ENCODE measurements around the gene MSL3.

MSL3 gene

DNA sequence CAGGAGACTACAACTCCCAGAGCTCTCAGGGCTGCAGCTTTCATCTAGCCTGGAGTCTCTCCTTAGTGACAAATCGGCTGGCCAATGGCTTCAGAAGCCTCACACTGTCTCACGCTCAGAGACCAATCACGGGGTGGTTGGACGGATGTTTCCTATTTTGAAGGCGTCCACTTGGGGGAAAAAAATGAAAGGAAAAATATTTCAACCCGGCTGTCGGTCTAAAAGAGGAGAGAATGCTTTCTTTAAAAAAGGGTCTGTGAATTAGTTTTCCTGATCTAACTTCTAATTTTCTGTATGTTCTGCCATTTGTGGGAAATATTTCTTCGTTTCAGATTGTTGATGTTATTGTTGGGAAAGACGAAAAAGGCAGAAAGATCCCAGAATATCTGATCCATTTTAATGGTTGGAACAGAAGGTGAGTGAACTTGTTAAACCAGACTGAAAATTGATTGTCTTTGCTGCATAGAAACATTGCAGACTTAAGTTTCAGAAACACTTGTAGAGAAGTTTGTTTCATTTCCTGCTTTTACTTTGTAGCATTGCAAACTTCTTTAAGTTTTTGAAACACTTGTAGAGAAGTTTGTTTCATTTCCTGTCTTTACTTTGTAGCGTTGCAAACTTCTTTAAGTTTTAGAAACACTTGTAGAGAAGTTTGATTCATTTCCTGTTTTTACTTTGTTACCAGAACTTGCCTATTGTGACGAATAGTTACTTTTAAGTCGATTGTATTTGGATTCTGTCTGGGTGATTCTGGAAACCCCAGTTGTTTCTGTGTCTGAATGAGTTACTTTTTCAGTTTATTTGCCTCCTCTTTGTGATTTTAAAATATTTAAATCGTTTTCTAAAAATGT, 1.6 kb downstream of the MSL3 start:
- peak; percentile 30 for DNase-seq

DNA sequence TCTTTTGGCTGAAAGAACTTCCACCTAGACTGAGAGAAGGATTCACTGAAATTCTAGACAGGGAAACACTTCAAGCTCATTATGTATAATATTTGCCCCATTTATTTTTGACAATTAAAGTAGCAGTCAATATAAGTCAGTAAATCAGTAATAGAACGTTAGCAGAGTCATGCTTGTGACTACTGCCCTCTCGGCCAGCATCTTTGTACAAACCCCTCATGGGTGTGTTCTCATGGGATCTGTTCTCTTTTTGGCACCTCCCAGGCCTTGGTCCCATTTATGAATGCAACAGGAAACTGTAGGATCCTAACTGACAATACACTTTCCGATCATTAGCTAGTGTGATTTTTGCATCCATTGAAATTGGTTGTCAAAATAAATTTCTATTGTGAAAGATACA, 2.9 kb downstream of the MSL3 start:
- DNase-seq: no peak

GRCh38 chrX:11764602-11765067, 6.6 kb downstream of the MSL3 start:
- no peak for DNase-seq

- DNase-seq: no peak
These were observed 7.4 kb downstream of the MSL3 start for GRCh38 chrX:11765449-11765848.

GRCh38 chrX:11766487-11766886, 8.4 kb downstream of the MSL3 start:
- DNase-seq: no peak

- no peak for DNase-seq
These were observed 10.0 kb downstream of the MSL3 start for GRCh38 chrX:11768039-11768438.

GRCh38 chrX:11770320-11770719, 12.3 kb downstream of the MSL3 start:
- no peak for DNase-seq

DNA sequence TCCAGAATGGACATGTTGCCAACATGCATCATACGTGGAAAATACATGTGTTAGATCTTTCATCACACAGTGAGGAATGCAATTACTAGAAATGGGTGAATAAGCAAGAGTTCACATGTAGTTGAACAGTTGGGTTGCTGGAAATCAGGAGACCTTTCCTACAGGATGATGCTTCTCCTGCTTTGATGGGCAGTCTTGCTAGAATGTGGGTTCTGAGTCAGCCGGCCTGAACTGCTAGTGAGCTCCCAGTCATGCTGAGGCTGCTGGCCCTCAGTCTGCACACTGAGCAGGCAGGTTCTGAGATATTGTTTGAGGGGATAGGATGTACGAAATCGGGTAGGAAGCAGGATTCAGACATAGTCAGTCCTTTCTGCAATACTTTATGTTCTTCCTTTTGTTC, 20.2 kb downstream of the MSL3 start:
- no peak for DNase-seq

- DNase-seq: no peak
These were observed 23.1 kb downstream of the MSL3 start for GRCh38 chrX:11781133-11781532.

DNA sequence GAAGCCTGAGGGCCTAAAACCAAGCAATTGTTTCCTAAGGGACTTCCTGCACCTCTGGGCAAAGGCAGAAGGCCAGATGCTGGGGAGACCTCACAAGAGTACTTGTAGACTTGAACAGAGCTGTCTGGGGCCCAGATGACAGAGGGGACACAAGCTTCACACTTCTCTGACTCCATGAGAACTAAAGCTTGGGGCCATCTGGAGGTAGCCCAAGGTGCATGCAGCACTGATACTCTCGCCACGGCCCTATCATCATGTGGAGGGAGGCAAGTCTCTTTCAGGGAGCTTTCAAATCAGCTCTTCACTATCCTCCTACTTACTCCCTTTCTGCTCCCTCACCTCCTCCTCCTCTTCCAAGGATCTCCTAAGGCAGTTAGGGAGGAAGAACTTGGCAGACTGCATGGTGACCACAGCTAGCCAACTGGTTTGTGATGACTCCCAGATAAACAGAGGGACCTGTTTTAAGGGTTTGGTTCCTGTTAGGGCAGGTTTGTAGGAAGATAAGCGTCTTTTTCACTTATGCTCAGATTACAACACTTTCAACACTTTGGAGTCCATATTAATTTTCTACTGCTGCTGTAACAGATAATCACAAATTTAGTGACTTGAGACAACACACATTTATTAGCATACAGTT, 23.8 kb downstream of the MSL3 start:
- no peak for DNase-seq

DNA sequence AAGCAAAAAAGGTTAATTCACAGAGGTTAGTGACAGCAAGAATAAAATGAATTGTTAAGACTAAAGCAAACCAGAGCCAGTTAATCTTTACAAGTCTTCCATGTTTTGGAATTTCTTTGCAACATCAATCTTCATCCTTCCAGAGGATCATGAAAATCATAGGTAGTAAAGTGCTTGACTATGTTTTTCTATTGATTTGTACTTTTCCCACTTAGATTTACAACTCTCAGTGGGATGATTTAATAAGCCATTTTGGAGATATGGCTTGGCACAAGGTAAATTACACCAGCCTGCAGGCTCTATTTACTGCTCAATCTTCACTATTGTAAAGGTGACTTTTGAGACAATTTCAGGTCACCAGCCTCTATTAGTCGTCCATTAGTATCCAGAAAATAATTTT, 26.5 kb downstream of the MSL3 start:
- no peak for DNase-seq

GRCh38 chrX:11786862-11787261, 28.8 kb downstream of the MSL3 start:
- no peak for DNase-seq

- DNase-seq: no peak
These were observed 29.5 kb downstream of the MSL3 start for GRCh38 chrX:11787564-11787963.

DNA sequence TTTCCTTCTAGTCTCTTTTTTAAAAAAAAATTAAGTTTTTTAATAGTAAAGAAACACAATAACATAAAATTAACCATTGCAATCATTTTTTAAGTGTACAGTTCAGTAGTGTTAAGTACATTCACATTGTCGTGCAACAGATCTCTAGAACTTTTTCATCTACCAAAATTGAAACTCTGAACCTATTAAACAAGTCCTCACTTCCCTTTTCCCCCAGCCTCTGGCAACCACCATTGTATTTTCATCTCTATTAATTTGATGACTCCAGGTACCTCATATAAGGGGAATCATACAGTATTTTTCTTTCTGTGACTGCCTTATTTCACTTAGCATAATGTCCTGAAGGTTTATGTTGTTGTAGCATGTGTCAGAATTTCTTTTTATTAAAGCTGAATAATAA, 31.8 kb downstream of the MSL3 start:
- DNase-seq: no peak

DNA sequence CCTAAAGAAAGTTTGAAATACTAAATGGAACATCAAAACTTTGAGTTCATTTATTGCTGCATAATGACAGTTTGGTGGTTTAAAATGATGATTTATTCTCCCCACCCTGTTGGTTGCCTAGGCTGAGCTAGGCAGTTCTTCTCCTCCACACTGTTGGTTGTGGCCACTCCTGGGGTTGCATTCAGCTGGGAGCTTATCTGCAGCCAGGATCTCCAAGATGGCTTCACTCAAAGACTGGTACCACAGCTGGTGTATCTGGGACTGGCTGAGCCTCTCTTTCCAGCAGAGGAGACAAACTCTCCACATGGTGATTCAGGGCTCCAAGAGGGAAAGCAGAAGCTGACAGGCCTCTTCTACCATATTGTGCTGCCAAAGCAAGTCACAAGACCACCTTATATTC, 33.1 kb downstream of the MSL3 start:
- DNase-seq: no peak

- DNase-seq: no peak
These were observed 33.5 kb downstream of the MSL3 start for GRCh38 chrX:11791537-11791936.

DNA sequence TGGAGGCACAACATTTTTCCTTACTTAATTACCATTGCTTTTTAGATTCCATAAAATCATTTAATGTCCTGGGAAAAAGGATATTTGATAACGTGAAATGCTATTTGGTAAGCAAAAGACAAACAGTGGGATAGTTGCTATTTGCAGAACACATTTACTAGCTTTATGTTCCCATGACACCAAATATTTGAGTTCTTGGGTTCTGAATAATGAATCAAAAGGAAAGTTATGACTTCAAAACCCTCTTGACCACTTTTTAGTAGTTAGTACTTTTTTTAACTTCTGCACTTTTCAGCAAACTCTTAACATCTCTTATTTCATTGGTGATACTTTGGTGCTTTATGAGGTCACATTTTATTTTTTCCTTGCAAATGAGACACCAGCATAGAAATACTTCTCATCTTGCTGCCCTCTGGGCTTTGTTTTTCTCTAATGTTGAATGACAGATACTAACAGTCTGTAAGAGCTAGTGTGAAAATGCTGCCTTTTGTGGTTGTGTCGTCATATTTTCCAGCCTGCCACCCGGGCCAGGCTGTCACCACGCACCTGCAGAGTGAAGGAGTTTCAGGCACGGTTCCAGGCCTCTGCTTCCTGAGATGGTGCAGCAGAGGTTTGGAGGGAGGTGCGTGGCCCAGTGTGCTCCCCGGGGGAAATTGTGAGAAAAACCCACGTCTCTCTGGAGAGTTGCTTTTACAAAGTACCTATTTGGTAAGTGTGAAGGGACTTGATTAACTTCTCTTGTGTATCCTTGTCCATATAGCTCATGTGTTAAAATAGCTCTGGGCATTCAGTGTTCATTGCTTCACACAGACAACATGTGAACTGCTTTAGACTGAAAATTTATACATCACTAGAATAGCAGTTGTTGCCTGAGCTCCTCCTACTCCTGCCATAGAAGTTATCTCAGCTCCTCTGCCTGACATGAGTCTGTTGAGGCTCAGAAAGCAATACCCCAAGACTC, 34.7 kb downstream of the MSL3 start:
- DNase-seq: no peak

DNA sequence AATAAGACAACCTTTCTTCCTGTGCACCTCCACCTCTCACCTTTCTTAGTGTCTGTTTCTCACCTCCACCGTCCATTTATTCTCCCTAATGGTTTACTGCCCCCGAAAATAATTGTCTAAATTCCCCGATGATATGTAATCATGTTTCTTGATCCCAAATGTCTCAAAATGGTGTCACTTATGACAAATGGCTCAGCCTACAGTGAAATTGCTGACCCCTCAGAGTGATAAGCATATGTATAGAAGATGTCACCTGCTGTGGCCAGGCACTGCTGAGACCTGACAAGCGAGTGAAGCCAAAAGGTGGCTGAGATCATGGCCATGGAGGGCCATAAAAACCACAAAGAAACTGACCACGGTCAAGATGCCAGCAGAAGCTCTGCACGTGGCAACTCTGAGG, 35.7 kb downstream of the MSL3 start:
- no peak for DNase-seq

DNA sequence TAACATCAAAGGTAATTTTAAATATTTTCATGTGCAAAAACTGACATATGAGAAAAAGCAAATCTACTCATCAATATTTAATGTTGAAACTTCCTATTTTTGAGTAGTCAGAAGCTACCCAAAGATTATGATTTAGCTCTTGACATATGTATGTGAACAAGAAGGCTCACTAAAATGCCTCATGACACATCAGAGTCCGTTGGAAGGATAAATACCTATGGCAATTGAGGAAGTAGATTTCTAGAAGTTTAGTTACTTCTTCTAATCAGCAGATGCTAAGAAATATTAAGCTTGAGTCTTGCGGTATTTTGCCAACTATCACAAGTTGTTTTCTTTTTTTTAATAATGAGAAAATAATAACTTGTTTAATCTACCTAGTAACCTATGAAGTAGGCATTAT, 55.3 kb downstream of the MSL3 start:
- DNase-seq: no peak
